Body of pancreas (tissue), 4 donors: ENCODE measurements around the gene NHSL1.

Experiments used
- POLR2A ChIP-seq, 3 donors: fragments of 450-650 bp; IDR thresholded peaks; one replicate each; pipeline ENCODE4 v1.6.1; 2016; ENCODE audit warnings: antibody characterized with exemption in 3 of 3, mild to moderate bottlenecking in 2 of 3
- TF ChIP-seq, protein P1 (sequence below), 7 experiments: fragments of 450-650 bp in 4 of 7; fragments of 200-600 bp in 3 of 7; sonication (generic) in 3 of 7; IDR thresholded peaks; one replicate each; pipeline ENCODE4 v1.5.1; 2016 to 2019; ENCODE audit warnings: antibody characterized with exemption in 7 of 7

- no peak for TF ChIP-seq POLR2A (IDR thresholded peaks at IDR 0.05)
- TF ChIP-seq, protein P1, sequence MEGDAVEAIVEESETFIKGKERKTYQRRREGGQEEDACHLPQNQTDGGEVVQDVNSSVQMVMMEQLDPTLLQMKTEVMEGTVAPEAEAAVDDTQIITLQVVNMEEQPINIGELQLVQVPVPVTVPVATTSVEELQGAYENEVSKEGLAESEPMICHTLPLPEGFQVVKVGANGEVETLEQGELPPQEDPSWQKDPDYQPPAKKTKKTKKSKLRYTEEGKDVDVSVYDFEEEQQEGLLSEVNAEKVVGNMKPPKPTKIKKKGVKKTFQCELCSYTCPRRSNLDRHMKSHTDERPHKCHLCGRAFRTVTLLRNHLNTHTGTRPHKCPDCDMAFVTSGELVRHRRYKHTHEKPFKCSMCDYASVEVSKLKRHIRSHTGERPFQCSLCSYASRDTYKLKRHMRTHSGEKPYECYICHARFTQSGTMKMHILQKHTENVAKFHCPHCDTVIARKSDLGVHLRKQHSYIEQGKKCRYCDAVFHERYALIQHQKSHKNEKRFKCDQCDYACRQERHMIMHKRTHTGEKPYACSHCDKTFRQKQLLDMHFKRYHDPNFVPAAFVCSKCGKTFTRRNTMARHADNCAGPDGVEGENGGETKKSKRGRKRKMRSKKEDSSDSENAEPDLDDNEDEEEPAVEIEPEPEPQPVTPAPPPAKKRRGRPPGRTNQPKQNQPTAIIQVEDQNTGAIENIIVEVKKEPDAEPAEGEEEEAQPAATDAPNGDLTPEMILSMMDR (IDR thresholded peaks at IDR 0.05), result no peak
Measured at GRCh38 chr6:138393871-138394783, 105.2 kb downstream of the NHSL1 start.
